KOPT-K1 (cell line): ENCODE data around the gene HAPLN2.
A peak's percentile ranks its signal among the peaks of the same experiment; 100 is the strongest.
"Not testable (repeated sequence)": the region's sequence is repeated elsewhere in the genome, so short reads cannot be mapped to it uniquely, and the experiment has no call there.

Source experiments
- H3K27ac ChIP-seq: fragments of 200-600 bp; sonication (generic); 2 replicates; pipeline ENCODE4 v1.5.1; 2016; ENCODE audit warnings: antibody characterized with exemption, mild to moderate bottlenecking, low read depth, low read length; ENCODE audit not compliant: poor library complexity, severe bottlenecking
- H3K36me3 ChIP-seq: fragments of 200-600 bp; sonication (generic); 2 replicates; pipeline ENCODE4 v1.5.1; 2017; ENCODE audit warnings: antibody characterized with exemption, mild to moderate bottlenecking, low read length, moderate library complexity; ENCODE audit not compliant: insufficient read depth
- H3K9me3 ChIP-seq: fragments of 200-600 bp; sonication (generic); 2 replicates; pipeline ENCODE4 v1.5.1; 2017; ENCODE audit warnings: antibody characterized with exemption, low read length, mild to moderate bottlenecking; ENCODE audit not compliant: insufficient read depth, poor library complexity, severe bottlenecking

Gene HAPLN2

GRCh38 chr1:156586892-156587477 is 32.2 kb upstream of the HAPLN2 start:
- Histone ChIP-seq H3K27ac (no peak overlapping the region), H3K36me3 (peaks cover 29% of the 10 kb centered on the region), H3K9me3 (no peaks in the 10 kb centered on the region)

GRCh38 chr1:156587927-156588326 is 31.3 kb upstream of the HAPLN2 start:
- H3K36me3 ChIP-seq = peaks cover 34% of the 10 kb centered on the region
- not testable (repeated sequence) for H3K27ac ChIP-seq, H3K9me3 ChIP-seq

GRCh38 chr1:156589546-156589945 is 29.7 kb upstream of the HAPLN2 start:
- no peak overlapping the region for H3K27ac ChIP-seq
- H3K9me3 ChIP-seq = no peaks in the 10 kb centered on the region
- H3K36me3 ChIP-seq = peaks cover 47% of the 10 kb centered on the region

GRCh38 chr1:156590326-156591180 is 28.7 kb upstream of the HAPLN2 start:
- Histone ChIP-seq H3K9me3 (no peaks in the 10 kb centered on the region), H3K36me3 (peaks cover 47% of the 10 kb centered on the region), H3K27ac (peak overlapping the region; percentile 80)

GRCh38 chr1:156591181-156591431 is 28.1 kb upstream of the HAPLN2 start:
- peak overlapping the region; percentile 80 for H3K27ac ChIP-seq
- H3K36me3 ChIP-seq = peaks cover 47% of the 10 kb centered on the region
- H3K9me3 ChIP-seq = no peaks in the 10 kb centered on the region

- Histone ChIP-seq H3K36me3 (peaks cover 47% of the 10 kb centered on the region), H3K27ac (peak within 1 kb of the TSS; percentile 80), H3K9me3 (no peaks in the 10 kb centered on the region)
These were observed 27.6 kb upstream of the HAPLN2 start, which contains the start of gene NAXE for GRCh38 chr1:156591432-156592157. Gene NAXE (plus strand): TSS chr1:156591776. CDS start chr1:156591805, 29 bp downstream.

- peaks cover 49% of the 10 kb centered on the region for H3K36me3 ChIP-seq
- peak overlapping the region; percentile 80 for H3K27ac ChIP-seq
- no peaks in the 10 kb centered on the region for H3K9me3 ChIP-seq
These were observed 26.9 kb upstream of the HAPLN2 start for GRCh38 chr1:156592158-156592909.

- Histone ChIP-seq H3K36me3 (peaks cover 56% of the 10 kb centered on the region), H3K9me3 (no peaks in the 10 kb centered on the region), H3K27ac (peak overlapping the region; percentile 80)
These were observed 26.1 kb upstream of the HAPLN2 start for GRCh38 chr1:156592910-156593660.

GRCh38 chr1:156593661-156593989 is 25.6 kb upstream of the HAPLN2 start:
- H3K9me3 ChIP-seq = no peaks in the 10 kb centered on the region
- H3K36me3 ChIP-seq = peaks cover 62% of the 10 kb centered on the region
- H3K27ac ChIP-seq = peak overlapping the region; percentile 80

- no peak overlapping the region for H3K27ac ChIP-seq
- H3K36me3 ChIP-seq = peaks cover 66% of the 10 kb centered on the region
- no peaks in the 10 kb centered on the region for H3K9me3 ChIP-seq
These were observed 25.0 kb upstream of the HAPLN2 start for GRCh38 chr1:156594190-156594589.

GRCh38 chr1:156595016-156595415 is 24.2 kb upstream of the HAPLN2 start:
- Histone ChIP-seq H3K27ac (no peak overlapping the region), H3K9me3 (no peaks in the 10 kb centered on the region), H3K36me3 (peaks cover 66% of the 10 kb centered on the region)

- Histone ChIP-seq H3K9me3 (no peaks in the 10 kb centered on the region), H3K36me3 (peaks cover 66% of the 10 kb centered on the region), H3K27ac (no peak overlapping the region)
These were observed 22.8 kb upstream of the HAPLN2 start for GRCh38 chr1:156596426-156596825.

- H3K36me3 ChIP-seq = peaks cover 60% of the 10 kb centered on the region
- no peaks in the 10 kb centered on the region for H3K9me3 ChIP-seq
- H3K27ac ChIP-seq = no peak overlapping the region
These were observed 21.1 kb upstream of the HAPLN2 start for GRCh38 chr1:156598125-156598524.

- peaks cover 52% of the 10 kb centered on the region for H3K36me3 ChIP-seq
- no peak overlapping the region for H3K27ac ChIP-seq
- no peaks in the 10 kb centered on the region for H3K9me3 ChIP-seq
These were observed 20.3 kb upstream of the HAPLN2 start for GRCh38 chr1:156598731-156599432.
